Measurements from ENCODE around the gene FGD5.

The FGD5 gene

DNA sequence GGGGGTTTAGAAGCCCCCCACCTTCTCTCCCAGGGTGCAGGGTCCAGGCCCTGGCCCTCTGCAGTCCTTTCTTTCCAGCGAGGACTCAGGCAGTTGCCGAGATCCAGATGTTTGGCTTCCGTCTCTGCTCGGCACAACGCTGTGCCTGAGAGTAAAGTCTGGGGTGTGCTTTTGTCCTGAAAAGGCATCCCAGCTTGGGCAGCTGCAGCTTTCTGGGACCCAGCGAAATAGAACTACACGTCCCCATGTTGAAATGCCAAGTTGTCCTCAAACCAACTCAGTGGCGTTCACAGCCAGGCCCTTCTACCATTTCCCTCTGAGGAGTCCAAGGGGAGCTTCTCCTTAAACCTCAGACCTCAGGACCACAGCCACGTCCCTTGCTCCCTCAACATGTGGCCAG lies 23.1 kb downstream of the FGD5 start:
- H3K4me1 ChIP-seq (ENCODE audit: control insufficient read depth, insufficient read depth, low read length) = peaks cover 5% of the 10 kb centered on the region
- no peak overlapping the region for H3K4me3 ChIP-seq (ENCODE audit: low read length)
- no CpG with 5 or more reads among the region's 9 CpGs for WGBS (ENCODE audit: insufficient coverage, insufficient read length)
- DNase-seq (ENCODE audit: low read depth, low spot score) = no peak
- no peak overlapping the region for H3K27ac ChIP-seq (ENCODE audit: low read length)
- H3K27me3 ChIP-seq (ENCODE audit: control insufficient read depth, insufficient read depth, low read length) = no peaks in the 10 kb centered on the region
- H3K36me3 ChIP-seq (ENCODE audit: control insufficient read depth, insufficient read depth, low read length) = no peaks in the 10 kb centered on the region
- no peaks in the 10 kb centered on the region for H3K9me3 ChIP-seq (ENCODE audit: control insufficient read depth, insufficient read depth, low read length)

DNA sequence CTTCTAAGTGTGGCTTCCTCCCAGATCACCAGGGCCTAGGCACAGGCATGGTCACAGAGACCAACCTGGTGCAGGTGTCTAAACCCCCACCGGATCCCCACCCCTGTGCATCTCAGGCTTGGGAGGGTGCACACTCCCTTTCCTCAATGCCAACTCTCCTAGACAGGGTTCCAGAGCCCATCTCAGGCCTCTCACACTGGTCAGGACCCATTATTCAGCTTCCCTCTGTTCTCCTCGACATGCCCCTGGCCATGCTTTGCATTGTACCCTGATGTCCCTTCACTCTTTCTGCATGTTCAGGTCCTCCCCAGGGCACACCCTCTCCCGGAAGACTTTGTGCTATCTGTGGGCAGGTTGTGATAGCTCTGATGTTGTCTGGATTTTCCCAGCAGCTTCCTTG lies 23.5 kb downstream of the FGD5 start:
- Histone ChIP-seq H3K4me1 (ENCODE audit: control insufficient read depth, insufficient read depth, low read length) (peaks cover 7% of the 10 kb centered on the region), H3K9me3 (ENCODE audit: control insufficient read depth, insufficient read depth, low read length) (no peaks in the 10 kb centered on the region), H3K4me3 (ENCODE audit: low read length) (no peak overlapping the region), H3K27me3 (ENCODE audit: control insufficient read depth, insufficient read depth, low read length) (no peaks in the 10 kb centered on the region), H3K27ac (ENCODE audit: low read length) (no peak overlapping the region), H3K36me3 (ENCODE audit: control insufficient read depth, insufficient read depth, low read length) (no peaks in the 10 kb centered on the region)
- no peak for DNase-seq (ENCODE audit: low read depth, low spot score)
- WGBS (ENCODE audit: insufficient coverage, insufficient read length) = no CpG with 5 or more reads among the region's 3 CpGs

DNA sequence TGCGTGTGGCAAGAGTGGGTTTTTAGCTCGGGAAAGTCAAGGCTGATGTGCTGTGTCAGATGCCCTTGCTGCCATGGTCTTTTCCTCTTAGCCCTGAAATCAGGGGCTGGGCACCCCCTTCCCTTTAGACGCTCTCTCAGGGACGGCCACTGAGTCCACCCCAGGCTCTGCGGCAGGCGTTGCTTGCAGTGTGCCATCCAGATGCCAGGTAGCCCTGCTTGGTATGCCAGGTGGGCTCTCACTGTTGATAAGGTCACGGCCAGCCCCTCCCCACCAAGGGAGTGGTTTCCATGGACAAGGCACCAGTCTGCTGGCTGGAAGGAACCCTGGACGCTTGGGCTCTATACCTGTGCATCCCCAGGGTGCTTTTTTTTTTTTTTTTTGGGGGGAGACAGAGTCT lies 24.6 kb downstream of the FGD5 start:
- Histone ChIP-seq H3K4me3 (ENCODE audit: low read length) (no peak overlapping the region), H3K27ac (ENCODE audit: low read length) (no peak overlapping the region), H3K4me1 (ENCODE audit: control insufficient read depth, insufficient read depth, low read length) (peaks cover 14% of the 10 kb centered on the region), H3K36me3 (ENCODE audit: control insufficient read depth, insufficient read depth, low read length) (no peaks in the 10 kb centered on the region), H3K27me3 (ENCODE audit: control insufficient read depth, insufficient read depth, low read length) (no peaks in the 10 kb centered on the region), H3K9me3 (ENCODE audit: control insufficient read depth, insufficient read depth, low read length) (no peaks in the 10 kb centered on the region)
- WGBS (ENCODE audit: insufficient coverage, insufficient read length) = no CpG with 5 or more reads among the region's 8 CpGs
- no peak for DNase-seq (ENCODE audit: low read depth, low spot score)

DNA sequence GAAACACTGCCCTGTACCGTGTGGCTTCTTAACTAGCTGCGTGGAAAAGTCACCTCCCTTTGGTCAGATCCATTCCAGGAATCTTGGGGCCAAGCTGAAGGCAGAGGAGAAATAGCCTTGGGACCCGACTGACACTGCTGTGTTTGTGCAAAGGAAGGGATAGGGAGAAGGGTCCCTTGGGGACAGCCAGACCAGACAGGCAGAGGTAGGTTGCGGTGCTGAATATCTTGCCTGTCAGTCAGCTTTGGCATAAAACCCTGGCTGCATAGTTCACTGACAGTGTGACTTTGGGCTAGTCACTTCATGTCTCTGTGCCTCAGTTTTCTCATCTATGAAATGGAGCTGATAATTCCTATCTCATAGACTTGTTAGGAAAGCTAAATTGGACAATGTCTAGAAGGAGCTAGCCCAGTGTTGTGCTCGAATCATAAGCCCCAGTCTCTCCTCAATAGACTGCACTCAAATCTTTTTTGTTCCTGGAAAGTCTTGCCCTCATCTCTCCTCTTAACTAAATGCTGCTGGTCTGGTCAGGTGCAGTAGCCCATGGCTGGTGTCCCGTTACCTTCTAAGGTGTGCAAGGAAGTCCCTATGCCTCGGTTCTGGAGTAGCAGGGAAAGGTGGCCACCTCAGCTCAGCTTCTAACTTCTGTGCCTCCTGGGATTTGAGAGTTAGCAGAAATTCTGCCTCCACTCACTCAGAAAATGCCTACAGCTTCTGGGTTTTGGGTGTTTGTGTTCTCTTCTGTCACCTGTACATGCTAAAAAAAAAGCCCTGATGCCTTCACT lies 25.8 kb downstream of the FGD5 start:
- no peak for DNase-seq (ENCODE audit: low read depth, low spot score)
- WGBS (ENCODE audit: insufficient coverage, insufficient read length) = no CpG with 5 or more reads among the region's 7 CpGs
- Histone ChIP-seq H3K27ac (ENCODE audit: low read length) (no peak overlapping the region), H3K27me3 (ENCODE audit: control insufficient read depth, insufficient read depth, low read length) (no peaks in the 10 kb centered on the region), H3K36me3 (ENCODE audit: control insufficient read depth, insufficient read depth, low read length) (no peaks in the 10 kb centered on the region), H3K4me3 (ENCODE audit: low read length) (no peak overlapping the region), H3K9me3 (ENCODE audit: control insufficient read depth, insufficient read depth, low read length) (no peaks in the 10 kb centered on the region), H3K4me1 (ENCODE audit: control insufficient read depth, insufficient read depth, low read length) (peaks cover 11% of the 10 kb centered on the region)

DNA sequence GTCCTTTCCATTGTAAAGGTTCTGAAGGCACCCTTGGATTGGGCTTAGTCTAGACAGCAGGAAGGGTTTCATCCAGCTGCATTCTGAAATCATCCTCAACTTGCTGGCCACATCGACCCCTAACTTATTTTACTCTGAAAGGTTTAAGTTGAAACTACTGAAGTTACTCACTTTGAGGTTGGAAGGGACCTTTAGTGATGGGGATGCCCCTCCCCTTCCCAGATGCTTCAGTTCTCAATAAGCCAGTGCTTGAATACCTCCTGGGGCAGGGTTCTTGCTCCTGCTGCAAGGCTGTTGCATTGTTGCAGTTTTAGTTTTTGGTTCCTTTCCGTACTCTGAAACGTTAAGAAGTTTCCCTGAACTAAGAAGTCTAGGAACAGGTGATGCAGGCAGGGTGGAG lies 26.4 kb downstream of the FGD5 start:
- no CpG with 5 or more reads among the region's 3 CpGs for WGBS (ENCODE audit: insufficient coverage, insufficient read length)
- Histone ChIP-seq H3K27me3 (ENCODE audit: control insufficient read depth, insufficient read depth, low read length) (no peaks in the 10 kb centered on the region), H3K9me3 (ENCODE audit: control insufficient read depth, insufficient read depth, low read length) (no peaks in the 10 kb centered on the region), H3K36me3 (ENCODE audit: control insufficient read depth, insufficient read depth, low read length) (no peaks in the 10 kb centered on the region), H3K27ac (ENCODE audit: low read length) (no peak overlapping the region), H3K4me3 (ENCODE audit: low read length) (no peak overlapping the region), H3K4me1 (ENCODE audit: control insufficient read depth, insufficient read depth, low read length) (peaks cover 11% of the 10 kb centered on the region)
- no peak for DNase-seq (ENCODE audit: low read depth, low spot score)

DNA sequence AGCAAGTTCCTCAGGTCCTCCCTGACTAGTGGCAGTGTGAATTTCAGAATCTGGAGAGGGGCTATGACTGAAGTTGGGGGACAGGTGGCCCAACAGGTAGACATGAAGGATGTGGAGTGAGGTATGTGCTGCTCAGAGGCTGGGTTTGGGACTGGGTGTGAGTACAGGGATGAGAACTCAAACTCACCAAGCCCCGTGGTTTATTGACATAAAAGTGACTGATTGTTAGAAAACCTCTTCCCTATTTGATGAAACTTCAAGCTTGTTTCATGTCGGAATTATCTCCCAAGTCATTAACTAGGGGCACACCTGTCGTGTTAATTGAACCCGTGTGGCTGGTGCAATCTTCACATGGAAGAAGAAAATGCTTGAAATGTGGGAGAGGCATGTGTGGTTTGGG lies 27.1 kb downstream of the FGD5 start:
- peaks cover 13% of the 10 kb centered on the region for H3K4me1 ChIP-seq (ENCODE audit: control insufficient read depth, insufficient read depth, low read length)

DNA sequence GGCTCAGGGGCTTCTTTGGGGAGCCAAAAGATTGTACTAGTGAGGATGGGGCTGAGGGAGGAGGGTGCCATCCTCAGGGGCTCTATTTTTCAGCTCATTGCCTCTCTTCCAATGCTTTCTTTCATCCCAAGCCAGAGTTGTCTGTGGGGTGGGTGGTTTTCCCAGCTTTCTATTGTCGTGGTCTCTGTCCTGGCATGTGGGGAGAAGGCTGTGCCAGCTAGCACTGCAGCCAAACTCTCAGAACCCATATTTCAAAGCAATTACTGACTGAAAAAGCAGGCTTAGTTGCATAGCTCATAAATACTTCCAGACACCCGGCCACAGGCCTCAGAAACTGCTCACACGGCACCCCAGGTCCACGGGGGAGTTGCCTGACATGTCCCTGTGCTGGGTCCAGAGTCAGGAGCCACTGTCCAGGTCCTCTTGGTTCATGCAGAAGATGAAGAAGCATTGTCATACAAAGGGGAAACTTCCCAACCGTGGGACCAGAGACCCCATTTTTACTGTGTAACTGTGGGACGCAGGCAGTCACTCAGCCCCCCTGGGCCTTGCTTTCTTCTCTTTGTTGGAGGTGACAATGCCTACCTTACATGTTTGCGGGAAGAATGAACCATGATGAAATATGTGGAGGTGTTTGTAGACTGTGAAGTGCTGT lies 27.6 kb downstream of the FGD5 start:
- H3K27ac ChIP-seq (ENCODE audit: low read length) = no peak overlapping the region
- peaks cover 13% of the 10 kb centered on the region for H3K4me1 ChIP-seq (ENCODE audit: control insufficient read depth, insufficient read depth, low read length)
- no peak for DNase-seq (ENCODE audit: low read depth, low spot score)
- H3K4me3 ChIP-seq (ENCODE audit: low read length) = no peak overlapping the region
- no peaks in the 10 kb centered on the region for H3K36me3 ChIP-seq (ENCODE audit: control insufficient read depth, insufficient read depth, low read length)
- no peaks in the 10 kb centered on the region for H3K9me3 ChIP-seq (ENCODE audit: control insufficient read depth, insufficient read depth, low read length)
- H3K27me3 ChIP-seq (ENCODE audit: control insufficient read depth, insufficient read depth, low read length) = no peaks in the 10 kb centered on the region
- WGBS (ENCODE audit: insufficient coverage, insufficient read length) = no CpG with 5 or more reads among the region's 7 CpGs

More for the DNA sequence above, 27.1 kb downstream of the FGD5 start:
- DNase-seq (ENCODE audit: low read depth, low spot score) = no peak
- WGBS (ENCODE audit: insufficient coverage, insufficient read length) = no CpG with 5 or more reads among the region's 4 CpGs
- no peaks in the 10 kb centered on the region for H3K36me3 ChIP-seq (ENCODE audit: control insufficient read depth, insufficient read depth, low read length)
- H3K9me3 ChIP-seq (ENCODE audit: control insufficient read depth, insufficient read depth, low read length) = no peaks in the 10 kb centered on the region
- no peaks in the 10 kb centered on the region for H3K27me3 ChIP-seq (ENCODE audit: control insufficient read depth, insufficient read depth, low read length)
- H3K27ac ChIP-seq (ENCODE audit: low read length) = no peak overlapping the region
- no peak overlapping the region for H3K4me3 ChIP-seq (ENCODE audit: low read length)

DNA sequence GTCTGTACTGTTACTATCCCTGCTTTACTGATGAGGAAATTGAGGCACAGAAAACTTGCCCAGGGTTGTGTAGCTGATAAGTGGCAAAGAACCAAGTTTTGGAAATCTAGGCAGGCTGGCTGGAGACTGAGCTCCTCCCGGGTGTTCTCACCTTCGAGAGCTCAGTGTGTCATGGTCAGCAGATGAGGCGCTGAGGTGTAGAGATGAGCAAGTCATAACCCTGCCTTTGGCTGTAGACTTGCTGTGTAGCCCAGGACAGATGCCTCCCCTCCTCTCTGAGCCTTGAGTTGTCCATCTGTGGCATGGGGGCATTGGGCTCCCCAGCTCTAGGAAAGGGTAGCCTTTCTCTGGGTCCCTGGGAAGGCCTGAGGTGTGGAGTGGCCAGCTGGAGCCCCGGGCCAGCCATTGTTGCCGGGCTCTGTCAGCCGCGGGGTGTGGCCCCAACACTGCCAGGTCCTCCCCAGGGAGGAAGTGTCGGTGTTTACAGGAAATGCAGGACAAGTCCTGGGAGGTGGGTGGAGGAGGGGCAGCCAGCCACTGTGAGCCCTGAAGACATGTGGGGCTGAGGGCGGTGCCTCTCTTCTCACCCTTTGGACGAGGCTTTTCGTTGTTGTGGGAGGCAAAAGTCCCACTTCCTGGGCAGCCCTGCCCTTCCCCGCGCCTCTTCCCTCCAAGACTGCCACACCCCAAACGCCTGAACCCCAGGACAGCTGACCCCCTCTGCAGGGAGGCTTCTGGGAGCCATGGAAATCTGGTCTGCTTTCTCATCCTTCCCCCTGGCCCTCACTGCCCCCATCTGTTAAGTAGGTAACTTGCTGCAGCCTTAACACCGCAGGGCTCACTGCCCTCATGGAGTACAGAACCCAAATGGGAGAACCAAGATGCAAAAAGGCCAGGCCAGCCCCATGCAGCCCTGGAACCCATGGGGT lies 29.1 kb downstream of the FGD5 start:
- Histone ChIP-seq H3K4me1 (ENCODE audit: control insufficient read depth, insufficient read depth, low read length) (peaks cover 16% of the 10 kb centered on the region), H3K36me3 (ENCODE audit: control insufficient read depth, insufficient read depth, low read length) (no peaks in the 10 kb centered on the region), H3K4me3 (ENCODE audit: low read length) (no peak overlapping the region), H3K27ac (ENCODE audit: low read length) (no peak overlapping the region), H3K27me3 (ENCODE audit: control insufficient read depth, insufficient read depth, low read length) (no peaks in the 10 kb centered on the region), H3K9me3 (ENCODE audit: control insufficient read depth, insufficient read depth, low read length) (no peaks in the 10 kb centered on the region)
- peak; percentile 35 for DNase-seq (ENCODE audit: low read depth, low spot score)
- no CpG with 5 or more reads among the region's 15 CpGs for WGBS (ENCODE audit: insufficient coverage, insufficient read length)

DNA sequence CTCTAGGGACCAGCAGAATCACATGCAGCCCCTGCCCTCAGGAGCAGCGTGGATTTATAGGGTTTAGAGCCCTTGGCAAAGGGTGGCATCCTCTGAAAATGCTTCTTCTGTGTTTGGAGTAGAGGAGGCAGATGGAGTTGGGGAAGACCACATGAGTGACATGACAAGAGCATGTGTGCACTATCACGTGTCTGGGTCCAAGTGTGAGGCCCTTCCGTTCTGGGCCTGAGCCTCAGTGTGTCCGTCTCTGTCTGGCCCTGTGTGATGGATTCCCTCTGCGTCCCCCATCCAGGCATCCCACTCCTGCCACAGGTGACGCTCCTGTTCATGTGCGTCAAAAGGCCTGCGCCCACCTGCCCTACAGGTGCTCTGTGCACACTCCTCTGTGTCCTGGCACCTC lies 30.1 kb downstream of the FGD5 start:
- DNase-seq (ENCODE audit: low read depth, low spot score) = no peak
- no peaks in the 10 kb centered on the region for H3K36me3 ChIP-seq (ENCODE audit: control insufficient read depth, insufficient read depth, low read length)
- H3K27me3 ChIP-seq (ENCODE audit: control insufficient read depth, insufficient read depth, low read length) = no peaks in the 10 kb centered on the region
- no peak overlapping the region for H3K27ac ChIP-seq (ENCODE audit: low read length)
- no peak overlapping the region for H3K4me3 ChIP-seq (ENCODE audit: low read length)
- H3K9me3 ChIP-seq (ENCODE audit: control insufficient read depth, insufficient read depth, low read length) = no peaks in the 10 kb centered on the region
- no CpG with 5 or more reads among the region's 8 CpGs for WGBS (ENCODE audit: insufficient coverage, insufficient read length)
- H3K4me1 ChIP-seq (ENCODE audit: control insufficient read depth, insufficient read depth, low read length) = peaks cover 20% of the 10 kb centered on the region

DNA sequence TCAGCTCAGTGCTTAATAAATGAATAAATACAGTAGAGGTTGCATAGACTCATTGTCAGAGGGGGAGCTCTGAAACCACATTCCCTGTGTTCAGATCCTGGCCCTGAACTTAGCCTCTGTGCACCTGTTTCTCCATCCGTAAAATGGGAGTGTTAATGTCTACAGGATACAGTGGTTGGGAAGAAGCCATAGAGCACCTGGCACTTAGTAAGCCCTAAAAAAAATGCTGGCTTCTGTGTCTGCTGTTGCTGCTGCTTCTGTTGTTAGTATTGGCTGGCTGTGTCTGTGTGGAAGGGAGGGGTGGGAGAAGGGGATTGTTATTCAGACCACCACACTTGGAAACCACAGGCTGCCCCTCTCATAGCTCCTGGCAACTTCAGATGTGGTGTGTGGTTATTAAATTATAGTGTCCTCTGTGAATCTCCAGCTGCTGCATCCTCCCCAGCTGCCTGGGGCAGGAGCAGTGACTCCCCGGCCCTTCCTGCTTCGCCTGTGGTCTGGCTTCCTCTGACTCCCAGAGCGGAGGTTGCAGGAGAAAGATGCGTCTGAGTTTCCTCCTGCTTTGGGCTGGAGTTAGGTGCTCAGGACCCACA lies 31.0 kb downstream of the FGD5 start:
- H3K27me3 ChIP-seq (ENCODE audit: control insufficient read depth, insufficient read depth, low read length) = no peaks in the 10 kb centered on the region
- peaks cover 20% of the 10 kb centered on the region for H3K4me1 ChIP-seq (ENCODE audit: control insufficient read depth, insufficient read depth, low read length)
- no peak overlapping the region for H3K27ac ChIP-seq (ENCODE audit: low read length)
- no peaks in the 10 kb centered on the region for H3K36me3 ChIP-seq (ENCODE audit: control insufficient read depth, insufficient read depth, low read length)
- no peak overlapping the region for H3K4me3 ChIP-seq (ENCODE audit: low read length)
- no peak for DNase-seq (ENCODE audit: low read depth, low spot score)
- H3K9me3 ChIP-seq (ENCODE audit: control insufficient read depth, insufficient read depth, low read length) = no peaks in the 10 kb centered on the region
- WGBS (ENCODE audit: insufficient coverage, insufficient read length) = no CpG with 5 or more reads among the region's 5 CpGs
